Measurements from ENCODE around the gene KIFC3.
"Not testable (repeated sequence)": the region's sequence is repeated elsewhere in the genome, so short reads cannot be mapped to it uniquely, and the experiment has no call there.

KIFC3 gene

GRCh38 chr16:57807252-57807967 lies 5.1 kb upstream of the KIFC3 start:
- DNase-seq (ENCODE audit: low read depth in 2 of 3, low spot score in 1 of 3): no peak

- DNase-seq (ENCODE audit: low read depth in 2 of 3, low spot score in 1 of 3): no peak
These were observed 2.9 kb upstream of the KIFC3 start for GRCh38 chr16:57805176-57805575.

- DNase-seq (ENCODE audit: low read depth in 2 of 3, low spot score in 1 of 3): no peak
These were observed 2.0 kb upstream of the KIFC3 start for GRCh38 chr16:57804111-57804837.

- no peak for DNase-seq (ENCODE audit: low read depth in 2 of 3, low spot score in 1 of 3)
These were observed 1.1 kb upstream of the KIFC3 start for GRCh38 chr16:57803134-57803990.

- DNase-seq (ENCODE audit: low read depth in 2 of 3, low spot score in 1 of 3): no peak
These were observed 416 bp downstream of the KIFC3 start for GRCh38 chr16:57801809-57802340.

GRCh38 chr16:57801098-57801808 lies 1.0 kb downstream of the KIFC3 start:
- DNase-seq (ENCODE audit: low read depth in 2 of 3, low spot score in 1 of 3): no peak

- no peak for DNase-seq (ENCODE audit: low read depth in 2 of 3, low spot score in 1 of 3)
These were observed 1.8 kb downstream of the KIFC3 start for GRCh38 chr16:57800200-57801097.

- DNase-seq (ENCODE audit: low read depth in 2 of 3, low spot score in 1 of 3): no peak
These were observed 2.6 kb downstream of the KIFC3 start for GRCh38 chr16:57799600-57800199.

GRCh38 chr16:57798953-57799599 lies 3.2 kb downstream of the KIFC3 start:
- no peak for DNase-seq (ENCODE audit: low read depth in 2 of 3, low spot score in 1 of 3)

- DNase-seq (ENCODE audit: low read depth in 2 of 3, low spot score in 1 of 3): no peak
These were observed 4.0 kb downstream of the KIFC3 start for GRCh38 chr16:57798267-57798810.

- no peak for DNase-seq (ENCODE audit: low read depth in 2 of 3, low spot score in 1 of 3)
These were observed 4.6 kb downstream of the KIFC3 start for GRCh38 chr16:57797526-57798266.

- no peak for DNase-seq (ENCODE audit: low read depth in 2 of 3, low spot score in 1 of 3)
These were observed 5.1 kb downstream of the KIFC3 start for GRCh38 chr16:57797216-57797525.

GRCh38 chr16:57796014-57796413 lies 6.3 kb downstream of the KIFC3 start:
- DNase-seq (ENCODE audit: low read depth in 2 of 3, low spot score in 1 of 3): not testable (repeated sequence)

- DNase-seq (ENCODE audit: low read depth in 2 of 3, low spot score in 1 of 3): no peak
These were observed 6.8 kb downstream of the KIFC3 start for GRCh38 chr16:57795431-57795878.

- DNase-seq (ENCODE audit: low read depth in 2 of 3, low spot score in 1 of 3): no peak
These were observed 7.4 kb downstream of the KIFC3 start for GRCh38 chr16:57794849-57795430.

GRCh38 chr16:57791893-57792461 lies 10.3 kb downstream of the KIFC3 start:
- no peak for DNase-seq (ENCODE audit: low read depth in 2 of 3, low spot score in 1 of 3)

- DNase-seq (ENCODE audit: low read depth in 2 of 3, low spot score in 1 of 3): no peak
These were observed 10.9 kb downstream of the KIFC3 start for GRCh38 chr16:57791195-57791892.

Data from stimulated activated CD4-positive, alpha-beta T cell treated with anti-CD3 and anti-CD28 coated beads, Interleukin-12 subunit alpha, Interleukin-12 subunit beta, amount 100 ng/mL, for 48 hours (primary cell).